ENCODE data around the gene MTOR.

Gene MTOR

GRCh38 chr1:11151114-11151513, 111.2 kb downstream of the MTOR start:
- no peak for DNase-seq (ENCODE audit: low read depth)

DNA sequence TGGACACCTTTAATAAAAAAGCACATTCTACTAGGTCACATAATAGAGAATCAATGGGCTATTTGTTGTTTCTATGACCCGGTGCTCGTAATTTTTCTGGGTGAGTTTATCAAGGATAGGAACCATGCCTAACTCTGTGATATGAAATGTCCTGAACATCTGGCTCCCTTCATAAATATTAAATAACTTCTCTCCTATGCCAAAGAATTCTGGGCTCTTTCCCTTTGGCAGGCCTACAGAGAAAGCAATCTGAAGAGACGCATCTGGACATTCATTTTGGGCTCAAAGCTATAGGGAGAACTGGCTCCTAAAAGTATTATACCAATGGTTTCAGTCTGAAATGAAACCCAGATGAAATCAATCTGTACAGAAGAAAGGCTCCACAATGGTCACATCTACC, 112.0 kb downstream of the MTOR start:
- DNase-seq (ENCODE audit: low read depth): no peak

- no peak for DNase-seq (ENCODE audit: low read depth)
Measured at GRCh38 chr1:11147197-11147770, 115.1 kb downstream of the MTOR start.

GRCh38 chr1:11145741-11146140, 116.6 kb downstream of the MTOR start:
- no peak for DNase-seq (ENCODE audit: low read depth)

DNA sequence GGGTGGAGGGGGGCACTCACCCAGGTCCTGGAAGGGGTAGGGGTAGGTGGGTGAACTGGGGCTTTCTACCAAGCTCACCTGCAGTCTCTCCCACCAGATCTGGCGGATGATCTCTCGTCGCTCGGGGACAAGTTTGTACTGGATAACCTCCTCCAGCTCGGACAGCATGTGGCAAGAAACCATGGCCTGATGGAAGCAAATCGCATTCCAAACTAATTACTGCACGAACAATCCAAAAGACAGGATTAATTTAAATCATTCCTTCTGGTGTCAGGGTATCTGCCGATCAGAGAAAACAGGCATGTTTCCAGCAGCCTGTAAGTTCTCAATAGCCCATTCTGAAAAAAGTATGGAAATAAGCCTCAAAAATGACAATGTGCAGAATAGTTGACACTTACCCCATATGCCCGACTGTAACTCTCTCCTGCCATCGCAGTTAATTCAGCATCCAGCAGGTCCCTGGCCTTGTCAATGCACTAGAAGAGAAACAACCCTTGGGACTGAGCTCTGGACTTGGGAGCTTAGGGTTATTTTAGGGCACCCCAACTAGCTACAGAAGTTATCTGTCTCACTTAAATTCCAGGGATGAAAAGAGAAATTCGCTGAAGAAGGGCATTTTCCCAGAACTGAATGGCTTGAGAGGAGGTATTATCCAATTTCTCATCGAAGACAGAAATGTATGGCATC, 117.6 kb downstream of the MTOR start:
- no peak for DNase-seq (ENCODE audit: low read depth)

GRCh38 chr1:11143907-11144306, 118.4 kb downstream of the MTOR start:
- DNase-seq (ENCODE audit: low read depth): no peak

DNA sequence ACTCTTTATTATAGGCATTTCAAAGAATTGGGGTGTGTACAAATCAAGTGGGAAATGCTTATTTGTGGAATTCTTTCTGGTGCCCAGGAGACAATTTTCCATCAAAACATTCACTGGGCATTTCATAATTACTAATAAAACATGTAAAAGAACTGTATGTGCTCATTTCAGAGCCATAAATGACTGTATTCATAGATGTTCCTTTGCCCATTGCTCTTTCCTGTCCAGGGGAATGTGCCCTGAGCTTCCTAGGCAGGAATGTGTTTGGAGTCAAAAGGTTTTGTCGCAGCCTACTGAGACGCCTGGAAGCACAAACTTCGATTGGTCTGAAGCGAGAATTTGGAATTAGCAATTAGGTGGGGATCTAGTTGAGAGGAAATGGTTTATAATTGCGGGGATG, 119.0 kb downstream of the MTOR start:
- DNase-seq (ENCODE audit: low read depth): no peak

DNA sequence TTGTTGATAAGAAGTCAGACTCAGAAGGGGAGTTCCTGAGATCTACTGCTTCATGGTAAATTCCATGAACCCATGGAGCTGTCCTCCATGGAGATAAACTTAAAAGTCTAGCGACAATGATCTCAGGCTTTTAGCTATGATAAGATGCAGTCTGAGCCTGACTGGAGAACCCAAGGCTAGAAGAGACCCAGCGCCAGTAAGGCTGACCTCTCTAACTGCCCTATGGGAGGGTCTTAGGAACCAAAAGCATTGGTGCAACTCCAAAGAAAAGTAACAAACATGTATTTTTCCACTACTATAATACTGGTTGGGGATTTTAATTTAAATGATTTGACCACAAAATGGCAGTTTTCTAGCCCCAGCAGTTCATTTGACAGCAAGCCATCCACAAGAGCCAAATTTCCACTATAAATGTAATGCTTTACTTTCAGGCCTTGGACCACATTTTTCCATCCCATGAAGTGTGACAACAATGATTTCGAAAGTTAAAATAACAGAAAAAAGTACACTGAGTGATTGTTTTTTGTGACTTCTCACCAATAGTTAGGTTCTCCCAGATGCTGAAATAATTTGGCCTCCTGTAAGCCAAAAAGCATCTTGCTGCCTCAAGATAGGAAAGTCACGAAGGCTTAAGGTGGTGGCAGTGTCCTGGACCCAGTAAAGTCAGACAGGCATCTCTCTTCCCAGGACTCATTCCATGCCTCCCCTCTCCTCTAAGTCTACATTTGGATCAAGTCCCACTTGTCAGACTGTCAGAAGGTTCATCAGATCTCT, 119.5 kb downstream of the MTOR start:
- no peak for DNase-seq (ENCODE audit: low read depth)

GRCh38 chr1:11138952-11139351, 123.4 kb downstream of the MTOR start:
- DNase-seq (ENCODE audit: low read depth): no peak

DNA sequence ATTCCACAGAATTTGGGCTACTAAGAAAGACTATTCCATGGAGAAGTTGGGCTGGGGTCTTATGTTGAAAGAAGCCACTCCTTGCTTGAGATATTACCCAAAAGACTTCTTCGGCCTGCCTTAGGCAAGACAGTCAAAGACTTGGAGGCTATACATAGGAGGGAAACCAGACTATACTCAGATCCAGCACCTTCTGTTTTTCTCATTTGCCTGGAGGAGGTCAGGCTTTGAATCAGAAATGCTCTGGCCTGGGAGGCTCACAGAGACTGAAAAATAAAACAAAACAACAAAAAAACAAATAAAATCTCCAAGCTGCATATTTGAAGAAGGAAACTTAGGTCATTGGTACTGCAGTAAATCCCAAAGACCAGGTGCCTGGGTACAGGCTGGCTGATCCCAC, 124.3 kb downstream of the MTOR start:
- no peak for DNase-seq (ENCODE audit: low read depth)

DNA sequence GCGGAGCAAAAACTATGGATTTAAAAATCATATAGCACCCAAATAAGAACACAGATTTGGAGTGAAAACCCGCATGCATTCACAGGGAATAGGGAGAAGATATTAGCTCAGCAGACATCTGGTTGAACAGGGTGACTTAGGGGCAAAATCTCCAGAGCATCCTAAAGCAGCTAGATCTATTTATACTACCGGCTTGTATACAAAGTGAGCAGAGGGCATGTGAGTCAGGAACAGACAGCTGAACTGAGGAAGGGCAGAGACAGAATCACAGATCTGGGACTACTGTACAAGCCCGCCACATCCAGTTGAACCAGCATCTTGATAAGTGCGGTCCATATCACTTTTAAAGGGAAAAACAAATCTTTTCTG, 127.5 kb downstream of the MTOR start:
- no peak for DNase-seq (ENCODE audit: low read depth)

GRCh38 chr1:11134251-11134897, 128.0 kb downstream of the MTOR start:
- peak; percentile 47 for DNase-seq (ENCODE audit: low read depth)

- DNase-seq (ENCODE audit: low read depth): no peak
Measured at GRCh38 chr1:11132563-11133293, 129.6 kb downstream of the MTOR start.

DNA sequence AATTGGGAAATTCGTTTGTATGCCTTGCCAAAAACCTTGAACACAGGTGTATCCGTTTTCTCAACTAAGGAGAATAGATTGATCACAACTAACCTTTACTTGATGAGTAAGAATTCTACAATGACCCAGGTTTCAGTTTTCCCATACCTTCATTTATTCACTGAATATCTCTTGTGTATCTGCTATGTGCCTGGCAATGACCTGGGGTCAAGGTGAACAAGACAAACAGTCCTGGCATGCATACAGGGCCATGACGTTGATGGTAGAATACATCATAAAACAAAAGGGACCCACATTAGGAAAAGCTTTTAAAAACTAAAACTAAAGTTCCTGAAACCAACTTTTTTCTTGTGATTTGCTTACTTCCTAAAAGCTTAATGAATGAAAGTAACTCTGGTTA, 130.5 kb downstream of the MTOR start:
- no peak for DNase-seq (ENCODE audit: low read depth)

DNA sequence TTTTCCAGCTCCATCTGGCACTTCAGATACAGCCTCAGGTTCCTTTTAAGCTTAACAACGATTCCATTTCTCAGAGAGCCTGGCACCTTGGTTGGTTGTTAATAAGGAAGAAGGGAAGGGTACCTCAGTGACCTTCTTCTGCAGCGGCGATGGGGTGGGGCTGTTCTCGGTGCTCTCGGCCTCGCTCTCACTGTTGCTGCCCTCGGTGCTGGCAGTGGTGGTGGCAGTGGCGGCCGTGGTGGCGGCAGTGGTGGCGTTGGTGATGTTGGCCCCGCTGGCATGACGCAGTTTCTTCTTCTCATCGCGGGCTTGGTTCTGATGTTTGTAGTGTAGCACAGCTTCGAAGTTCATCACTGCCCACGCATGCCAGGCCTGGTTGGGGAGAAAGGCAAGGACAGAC, 131.9 kb downstream of the MTOR start:
- DNase-seq (ENCODE audit: low read depth): no peak

GRCh38 chr1:11129649-11130390, 132.5 kb downstream of the MTOR start:
- DNase-seq (ENCODE audit: low read depth): no peak

- peak; percentile 7 for DNase-seq (ENCODE audit: low read depth)
Measured at GRCh38 chr1:11126569-11126968, 135.8 kb downstream of the MTOR start.

GRCh38 chr1:11125931-11126330, 136.4 kb downstream of the MTOR start:
- DNase-seq (ENCODE audit: low read depth): no peak

GRCh38 chr1:11124965-11125364, 137.4 kb downstream of the MTOR start:
- no peak for DNase-seq (ENCODE audit: low read depth)

- no peak for DNase-seq (ENCODE audit: low read depth)
Measured at GRCh38 chr1:11116318-11116717, 146.0 kb downstream of the MTOR start.

GRCh38 chr1:11114966-11115365, 147.4 kb downstream of the MTOR start:
- DNase-seq (ENCODE audit: low read depth): no peak
